HCT116 (cell line): ENCODE results near the gene PRKN. TPM values are rescaled to one million over a fixed set of nuclear protein-coding genes. Genes with fewer than 3 reads are reported as not detected.

Experiments
- ATAC-seq: fragments of 200-7000 bp; cut with Tn5 transposase; 2 replicates; pipeline ENCODE4 v1.9.1; 2020; ENCODE audit warnings: mild to moderate bottlenecking, moderate library complexity
- BruUV-seq: library from RNA; stranded (reverse); fragments of 400-500 nt; replicated peaks from 2 replicates; lab custom pipeline; 2021; lab: Mats Ljungman, UMichigan
- CTCF ChIA-PET: fragments of 300-600 bp; sonication (Branson Sonifier 250); formaldehyde crosslinking; loops from one replicate; lab custom pipeline; 2021; ENCODE audit warnings: antibody characterized with exemption; lab: Charles Lee
- POLR2A ChIA-PET: fragments of 300-600, 350-600 bp; sonication (Branson Sonifier 250); formaldehyde crosslinking; loops from one replicate; lab custom pipeline; 2021; ENCODE audit warnings: antibody characterized with exemption; lab: Charles Lee
- RAD21 ChIA-PET, 2 experiments: fragments of 300-600 bp; sonication (Branson Sonifier 250); formaldehyde crosslinking; loops; one replicate each; lab custom pipeline; 2023; ENCODE audit warnings: low total read pairs in 2 of 2; ENCODE audit not compliant: uncharacterized antibody in 2 of 2, unreplicated experiment in 2 of 2, low non-redundant PET in 1 of 2; lab: Charles Lee
- DNase-seq: peaks from one replicate; pipeline ENCODE4 v3.0.0-alpha.2; 2010; ENCODE audit warnings: low read depth, low spot score
- H2AFZ ChIP-seq: fragments of 200-600 bp; shearing (Covaris generic), sonication (generic); 2 replicates; pipeline ENCODE4 v1.6.1; 2017; ENCODE audit warnings: low read depth, mixed run types, mixed read lengths, antibody characterized with exemption, low read length; ENCODE audit not compliant: poor library complexity, severe bottlenecking
- H3K27ac ChIP-seq: 2 replicates; pipeline ENCODE4 v1.5.1; 2012; ENCODE audit warnings: low read depth, low read length
- H3K27me3 ChIP-seq: fragments of 200-600 bp; sonication (generic); 2 replicates; pipeline ENCODE4 v1.6.1; 2016; ENCODE audit warnings: mixed run types, low read length, mixed read lengths; ENCODE audit not compliant: insufficient read depth
- H3K36me3 ChIP-seq, 2 experiments: fragments of 200-500 bp in 1 of 2; fragments of 200-600 bp in 1 of 2; sonication (Bioruptor generic) in 1 of 2; sonication (generic) in 1 of 2; 2 replicates each; pipeline versions ENCODE4 v1.5.1 to v1.6.1; 2014 to 2016; ENCODE audit warnings: low read length in 2 of 2, inconsistent platforms in 1 of 2, mixed read lengths in 1 of 2, mixed run types in 1 of 2; ENCODE audit not compliant: insufficient read depth in 2 of 2, control insufficient read depth in 1 of 2
- H3K4me1 ChIP-seq, 2 experiments: fragments of 200-600 bp in 1 of 2; sonication (generic) in 1 of 2; 2 replicates each; pipeline versions ENCODE4 v1.5.1 to v1.6.1; 2012 to 2017; ENCODE audit warnings: low read length in 2 of 2, inconsistent platforms in 1 of 2, mild to moderate bottlenecking in 1 of 2, mixed read lengths in 1 of 2, mixed run types in 1 of 2, moderate library complexity in 1 of 2; ENCODE audit not compliant: insufficient read depth in 2 of 2, control insufficient read depth in 1 of 2
- H3K4me2 ChIP-seq: fragments of 200-600 bp; sonication (generic); 2 replicates; pipeline ENCODE4 v1.6.1; 2017; ENCODE audit warnings: mixed run types, low read length, mixed read lengths
- H3K4me3 ChIP-seq, 2 experiments: fragments of 200-600 bp in 1 of 2; sonication (generic) in 1 of 2; replicated peaks in 1 of 2; 2 replicates each; pipeline ENCODE4 v1.5.1; 2011 to 2016; ENCODE audit warnings: low read length in 2 of 2, control low read depth in 1 of 2, low read depth in 1 of 2, mild to moderate bottlenecking in 1 of 2, mixed read lengths in 1 of 2, mixed run types in 1 of 2
- H3K79me2 ChIP-seq: fragments of 200-600 bp; sonication (generic); 2 replicates; pipeline ENCODE4 v1.6.1; 2017; ENCODE audit warnings: mild to moderate bottlenecking, mixed run types, low read length, moderate library complexity, mixed read lengths; ENCODE audit not compliant: insufficient read depth
- H3K9ac ChIP-seq: fragments of 200-600 bp; sonication (generic); 2 replicates; pipeline ENCODE4 v1.6.1; 2016; ENCODE audit warnings: low read length, mixed read lengths
- H3K9me2 ChIP-seq: fragments of 200-600 bp; sonication (generic), shearing (Covaris generic); 2 replicates; pipeline ENCODE4 v1.6.1; 2017; ENCODE audit warnings: mixed run types, mild to moderate bottlenecking, moderate library complexity; ENCODE audit not compliant: insufficient read depth
- H3K9me3 ChIP-seq, 2 experiments: fragments of 200-500 bp in 1 of 2; fragments of 200-600 bp in 1 of 2; sonication (Bioruptor generic) in 1 of 2; sonication (generic) in 1 of 2; 2 replicates each; pipeline ENCODE4 v1.6.1; 2014 to 2017; ENCODE audit warnings: low read length in 2 of 2, mixed read lengths in 2 of 2, inconsistent platforms in 1 of 2, low read depth in 1 of 2, mild to moderate bottlenecking in 1 of 2, mixed run types in 1 of 2, moderate library complexity in 1 of 2; ENCODE audit not compliant: control insufficient read depth in 1 of 2, insufficient read depth in 1 of 2
- H4K20me1 ChIP-seq: fragments of 200-600 bp; sonication (generic), shearing (Covaris generic); 2 replicates; pipeline ENCODE4 v1.6.1; 2017; ENCODE audit warnings: mixed run types, mild to moderate bottlenecking, moderate library complexity; ENCODE audit not compliant: insufficient read depth
- CBX3 ChIP-seq: IDR thresholded peaks from 2 replicates; pipeline ENCODE4 v1.6.1; 2012; ENCODE audit warnings: low read depth
- EGR1 ChIP-seq: IDR thresholded peaks from 2 replicates; pipeline ENCODE4 v1.6.1; 2012; ENCODE audit warnings: low read depth
- EZH2phosphoT487 ChIP-seq: fragments of 200-600 bp; IDR thresholded peaks from 2 replicates; pipeline ENCODE4 v1.6.1; 2018; ENCODE audit warnings: antibody characterized with exemption, borderline replicate concordance
- FOSL1 ChIP-seq: IDR thresholded peaks from 2 replicates; pipeline ENCODE4 v1.6.1; 2012; ENCODE audit warnings: low read depth
- JUND ChIP-seq: IDR thresholded peaks from 2 replicates; pipeline ENCODE4 v1.6.1; 2012
- POLR2A ChIP-seq: IDR thresholded peaks from 2 replicates; pipeline ENCODE4 v1.7.0; 2011; ENCODE audit warnings: borderline replicate concordance; ENCODE audit not compliant: insufficient read depth, insufficient read length; ENCODE audit errors: extremely low read depth
- POLR2AphosphoS5 ChIP-seq: IDR thresholded peaks from 2 replicates; pipeline ENCODE4 v1.6.1; 2011; ENCODE audit warnings: mild to moderate bottlenecking, low read depth, low read length, moderate library complexity
- RAD21 ChIP-seq: IDR thresholded peaks from 2 replicates; pipeline ENCODE4 v1.6.1; 2012; ENCODE audit warnings: low read depth, mild to moderate bottlenecking
- SIN3A ChIP-seq: IDR thresholded peaks from 2 replicates; pipeline ENCODE4 v1.6.1; 2012; ENCODE audit warnings: low read depth
- SP1 ChIP-seq: IDR thresholded peaks from 2 replicates; pipeline ENCODE4 v1.6.1; 2012; ENCODE audit warnings: low read depth
- TCF7L2 ChIP-seq: IDR thresholded peaks from 2 replicates; pipeline ENCODE4 v1.7.0; 2011; ENCODE audit warnings: borderline replicate concordance, inconsistent platforms; ENCODE audit not compliant: insufficient read depth, insufficient read length; ENCODE audit errors: extremely low read depth
- YY1 ChIP-seq: IDR thresholded peaks from 2 replicates; pipeline ENCODE4 v1.6.1; 2011; ENCODE audit warnings: low read length, low read depth, moderate library complexity, mild to moderate bottlenecking; ENCODE audit not compliant: insufficient replicate concordance; ENCODE audit errors: extremely low read depth
- ZFX ChIP-seq: fragments of 450-650 bp; IDR thresholded peaks from 2 replicates; pipeline ENCODE4 v1.6.1; 2017
- ZNF274 ChIP-seq: fragments of 200-500 bp; sonication (Bioruptor generic); IDR thresholded peaks from 2 replicates; pipeline ENCODE4 v1.6.1; 2014; ENCODE audit warnings: mild to moderate bottlenecking, low read depth, low read length, inconsistent platforms
- intact Hi-C: fragments of 100-400 bp; cut with micrococcal nuclease; formaldehyde crosslinking; loops from 2 replicates; pipeline ENCODE4 v1.10.0; 2022
- total RNA-seq: library from RNA; stranded (reverse); gene quantifications from one replicate; pipeline ENCODE4 v1.2.1, GENCODE V29; 2021; ENCODE audit not compliant: unreplicated experiment
- TF ChIP-seq, protein P1 (sequence below): IDR thresholded peaks from 2 replicates; pipeline ENCODE4 v1.6.1; 2012
- TF ChIP-seq, protein P2 (sequence below): IDR thresholded peaks from 2 replicates; pipeline ENCODE4 v1.6.1; 2012; ENCODE audit warnings: low read depth
- TF ChIP-seq, protein P3 (sequence below): IDR thresholded peaks from 2 replicates; pipeline ENCODE4 v1.6.1; 2011; ENCODE audit warnings: mild to moderate bottlenecking, low read length, moderate library complexity; ENCODE audit not compliant: insufficient replicate concordance; ENCODE audit errors: extremely low read depth

PRKN gene
- total RNA-seq, 1 experiment from 2014 or later = 2.6 TPM

- no TSS peak for BruUV-seq
- POLR2A ChIA-PET = no interaction called here
Measured at GRCh38 chr6:162190981-162191380, 536.6 kb downstream of the PRKN start.

More at GRCh38 chr6:162190981-162191380, 536.6 kb downstream of the PRKN start:
- ChIA-PET CTCF (no interaction called here), RAD21 (no interaction called here)
- no peaks in the 10 kb centered on the region for H3K9me2 ChIP-seq
- no peak overlapping the region for H3K27ac ChIP-seq
- intact Hi-C loops = loop anchor here (10.0 kb wide), 1 partner anchor 356 kb away; no protein-coding TSS in a partner anchor
- no peak overlapping the region for H3K4me2 ChIP-seq
- H3K79me2 ChIP-seq = no peaks in the 10 kb centered on the region
- no peak for DNase-seq
- TF ChIP-seq TCF7L2 (no peak), RAD21 (no peak), EGR1 (no peak), ZNF274 (no peak), JUND (no peak), SP1 (no peak), EZH2phosphoT487 (no peak), POLR2AphosphoS5 (no peak), SIN3A (no peak), CBX3 (no peak), YY1 (no peak), ZFX (no peak), FOSL1 (no peak), POLR2A (no peak)
- TF ChIP-seq, protein P1, sequence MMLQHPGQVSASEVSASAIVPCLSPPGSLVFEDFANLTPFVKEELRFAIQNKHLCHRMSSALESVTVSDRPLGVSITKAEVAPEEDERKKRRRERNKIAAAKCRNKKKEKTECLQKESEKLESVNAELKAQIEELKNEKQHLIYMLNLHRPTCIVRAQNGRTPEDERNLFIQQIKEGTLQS = no peak
- TF ChIP-seq, protein P2, sequence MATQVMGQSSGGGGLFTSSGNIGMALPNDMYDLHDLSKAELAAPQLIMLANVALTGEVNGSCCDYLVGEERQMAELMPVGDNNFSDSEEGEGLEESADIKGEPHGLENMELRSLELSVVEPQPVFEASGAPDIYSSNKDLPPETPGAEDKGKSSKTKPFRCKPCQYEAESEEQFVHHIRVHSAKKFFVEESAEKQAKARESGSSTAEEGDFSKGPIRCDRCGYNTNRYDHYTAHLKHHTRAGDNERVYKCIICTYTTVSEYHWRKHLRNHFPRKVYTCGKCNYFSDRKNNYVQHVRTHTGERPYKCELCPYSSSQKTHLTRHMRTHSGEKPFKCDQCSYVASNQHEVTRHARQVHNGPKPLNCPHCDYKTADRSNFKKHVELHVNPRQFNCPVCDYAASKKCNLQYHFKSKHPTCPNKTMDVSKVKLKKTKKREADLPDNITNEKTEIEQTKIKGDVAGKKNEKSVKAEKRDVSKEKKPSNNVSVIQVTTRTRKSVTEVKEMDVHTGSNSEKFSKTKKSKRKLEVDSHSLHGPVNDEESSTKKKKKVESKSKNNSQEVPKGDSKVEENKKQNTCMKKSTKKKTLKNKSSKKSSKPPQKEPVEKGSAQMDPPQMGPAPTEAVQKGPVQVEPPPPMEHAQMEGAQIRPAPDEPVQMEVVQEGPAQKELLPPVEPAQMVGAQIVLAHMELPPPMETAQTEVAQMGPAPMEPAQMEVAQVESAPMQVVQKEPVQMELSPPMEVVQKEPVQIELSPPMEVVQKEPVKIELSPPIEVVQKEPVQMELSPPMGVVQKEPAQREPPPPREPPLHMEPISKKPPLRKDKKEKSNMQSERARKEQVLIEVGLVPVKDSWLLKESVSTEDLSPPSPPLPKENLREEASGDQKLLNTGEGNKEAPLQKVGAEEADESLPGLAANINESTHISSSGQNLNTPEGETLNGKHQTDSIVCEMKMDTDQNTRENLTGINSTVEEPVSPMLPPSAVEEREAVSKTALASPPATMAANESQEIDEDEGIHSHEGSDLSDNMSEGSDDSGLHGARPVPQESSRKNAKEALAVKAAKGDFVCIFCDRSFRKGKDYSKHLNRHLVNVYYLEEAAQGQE = no peak
- TF ChIP-seq, protein P3, sequence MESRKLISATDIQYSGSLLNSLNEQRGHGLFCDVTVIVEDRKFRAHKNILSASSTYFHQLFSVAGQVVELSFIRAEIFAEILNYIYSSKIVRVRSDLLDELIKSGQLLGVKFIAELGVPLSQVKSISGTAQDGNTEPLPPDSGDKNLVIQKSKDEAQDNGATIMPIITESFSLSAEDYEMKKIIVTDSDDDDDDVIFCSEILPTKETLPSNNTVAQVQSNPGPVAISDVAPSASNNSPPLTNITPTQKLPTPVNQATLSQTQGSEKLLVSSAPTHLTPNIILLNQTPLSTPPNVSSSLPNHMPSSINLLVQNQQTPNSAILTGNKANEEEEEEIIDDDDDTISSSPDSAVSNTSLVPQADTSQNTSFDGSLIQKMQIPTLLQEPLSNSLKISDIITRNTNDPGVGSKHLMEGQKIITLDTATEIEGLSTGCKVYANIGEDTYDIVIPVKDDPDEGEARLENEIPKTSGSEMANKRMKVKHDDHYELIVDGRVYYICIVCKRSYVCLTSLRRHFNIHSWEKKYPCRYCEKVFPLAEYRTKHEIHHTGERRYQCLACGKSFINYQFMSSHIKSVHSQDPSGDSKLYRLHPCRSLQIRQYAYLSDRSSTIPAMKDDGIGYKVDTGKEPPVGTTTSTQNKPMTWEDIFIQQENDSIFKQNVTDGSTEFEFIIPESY = no peak
- no peaks in the 10 kb centered on the region for H3K36me3 ChIP-seq
- no peak overlapping the region for H3K4me3 ChIP-seq
- no peaks in the 10 kb centered on the region for H3K9me3 ChIP-seq
- H3K9ac ChIP-seq = no peak overlapping the region
- H4K20me1 ChIP-seq = no peaks in the 10 kb centered on the region
- no peak overlapping the region for H2AFZ ChIP-seq
- H3K4me1 ChIP-seq = no peaks in the 10 kb centered on the region
- ATAC-seq = no peak
- no peaks in the 10 kb centered on the region for H3K27me3 ChIP-seq
